GM23248 (cell line): Measurements from ENCODE around the gene DHX36. TPM values are rescaled to one million over a fixed set of nuclear protein-coding genes. Genes with fewer than 3 reads are reported as not detected.

Source experiments
- DNase-seq: peaks from one replicate; pipeline ENCODE4 v3.0.0-alpha.2; 2015
- H2AFZ ChIP-seq: fragments of 200-600 bp; sonication (generic); 2 replicates; pipeline ENCODE4 v1.6.1; 2016; ENCODE audit warnings: antibody characterized with exemption
- H3F3A ChIP-seq: fragments of 200-600 bp; sonication (generic); 2 replicates; pipeline ENCODE4 v1.6.1; 2016; ENCODE audit warnings: mild to moderate bottlenecking, antibody characterized with exemption, mixed run types; ENCODE audit not compliant: insufficient read depth
- H3K27ac ChIP-seq: fragments of 200-600 bp; sonication (generic); 2 replicates; pipeline ENCODE4 v1.5.1; 2016; ENCODE audit warnings: mild to moderate bottlenecking
- H3K27me3 ChIP-seq: fragments of 200-600 bp; sonication (generic); replicated peaks from 2 replicates; pipeline ENCODE4 v1.6.1; 2016; ENCODE audit warnings: mild to moderate bottlenecking; ENCODE audit not compliant: insufficient read depth
- H3K36me3 ChIP-seq: fragments of 200-600 bp; sonication (generic); 2 replicates; pipeline ENCODE4 v1.6.1; 2016; ENCODE audit warnings: low read depth, mild to moderate bottlenecking
- H3K4me1 ChIP-seq: fragments of 200-600 bp; sonication (generic); 2 replicates; pipeline ENCODE4 v1.6.1; 2016; ENCODE audit warnings: mild to moderate bottlenecking; ENCODE audit not compliant: insufficient read depth
- H3K4me2 ChIP-seq: fragments of 200-600 bp; sonication (generic); one replicate; pipeline ENCODE4 v1.6.1; 2016; ENCODE audit warnings: mild to moderate bottlenecking; ENCODE audit not compliant: unreplicated experiment
- H3K4me3 ChIP-seq: fragments of 200-600 bp; sonication (generic); 2 replicates; pipeline ENCODE4 v1.5.1; 2016; ENCODE audit warnings: mild to moderate bottlenecking
- H3K79me2 ChIP-seq: fragments of 200-600 bp; sonication (generic); 2 replicates; pipeline ENCODE4 v1.6.1; 2016; ENCODE audit warnings: mild to moderate bottlenecking; ENCODE audit not compliant: insufficient read depth
- H3K9ac ChIP-seq: fragments of 200-600 bp; sonication (generic); 2 replicates; pipeline ENCODE4 v1.6.1; 2016; ENCODE audit warnings: mild to moderate bottlenecking
- H3K9me2 ChIP-seq: fragments of 200-600 bp; sonication (generic); 2 replicates; pipeline ENCODE4 v1.6.1; 2016; ENCODE audit warnings: mixed run types, mild to moderate bottlenecking, moderate library complexity; ENCODE audit not compliant: insufficient read depth
- H3K9me3 ChIP-seq: fragments of 200-600 bp; sonication (generic); one replicate; pipeline ENCODE4 v1.6.1; 2017; ENCODE audit warnings: low read depth
- H4K20me1 ChIP-seq: fragments of 200-600 bp; sonication (generic); 2 replicates; pipeline ENCODE4 v1.6.0; 2016; ENCODE audit not compliant: insufficient read depth
- EZH2 ChIP-seq: fragments of 200-600 bp; sonication (generic); IDR thresholded peaks from 2 replicates; pipeline ENCODE4 v1.6.1; 2018; ENCODE audit warnings: antibody characterized with exemption, mild to moderate bottlenecking; ENCODE audit not compliant: insufficient read depth, poor library complexity, severe bottlenecking
- EZH2phosphoT487 ChIP-seq: fragments of 200-600 bp; sonication (generic); IDR thresholded peaks from 2 replicates; pipeline ENCODE4 v1.6.1; 2018; ENCODE audit warnings: antibody characterized with exemption, moderate library complexity, mild to moderate bottlenecking, low read depth; ENCODE audit not compliant: insufficient read depth
- WGBS, 2 experiments: methylation state at CpG; one replicate each; pipeline ENCODE4 v1.1.6; 2015 to 2017; ENCODE audit warnings: low lambda C conversion rate in 2 of 2, low coverage in 1 of 2; ENCODE audit errors: missing lambda C conversion rate in 2 of 2; 5-methylcytosine and 5-hydroxymethylcytosine counted together
- in situ Hi-C: fragments of 300-500 bp; cut with MboI; formaldehyde crosslinking; loops from 2 replicates; pipeline ENCODE4 v1.15.0; 2020
- polyA plus RNA-seq: library from polyadenylated mRNA; unstranded; fragments of >200 nt; fragmentation: Nextera tagmentation; extraction: Ambion mirVana; gene quantifications from 2 replicates; pipeline ENCODE4 v1.2.1, GENCODE V29; 2016
- total RNA-seq: library from RNA; depleted of rRNA; stranded (reverse); fragments of >200 nt; shearing (Covaris generic); gene quantifications from 2 replicates; pipeline ENCODE4 v1.2.3, GENCODE V29; 2014

The DHX36 gene
- total and polyA plus RNA-seq, 2 experiments from 2014 or later, result 15.8 to 22.5 TPM

- in situ Hi-C loops, result no loop called here
- Histone ChIP-seq H3F3A (no peaks in the 10 kb centered on the region), H3K79me2 (no peaks in the 10 kb centered on the region), H3K9me2 (no peaks in the 10 kb centered on the region), H4K20me1 (no peaks in the 10 kb centered on the region), H3K27me3 (no peaks in the 10 kb centered on the region), H2AFZ (no peak overlapping the region), H3K4me3 (no peak overlapping the region), H3K36me3 (no peaks in the 10 kb centered on the region), H3K9ac (no peak overlapping the region), H3K4me1 (no peaks in the 10 kb centered on the region), H3K27ac (no peak overlapping the region), H3K4me2 (no peak overlapping the region), H3K9me3 (no peaks in the 10 kb centered on the region)
- DNase-seq, result no peak
- WGBS, 2 experiments, result 4 to 22% methylated on average over 1 of the region's 1 CpG
- TF ChIP-seq EZH2 (no peak), EZH2phosphoT487 (no peak)
Observed at GRCh38 chr3:154356009-154356408, 31.7 kb upstream of the DHX36 start.

- no peak for DNase-seq
- Histone ChIP-seq H3K9me3 (no peaks in the 10 kb centered on the region), H3K4me2 (no peak overlapping the region), H3K4me3 (no peak overlapping the region), H3K27ac (no peak overlapping the region), H3K9ac (no peak overlapping the region), H3K36me3 (no peaks in the 10 kb centered on the region), H3F3A (no peaks in the 10 kb centered on the region), H3K9me2 (no peaks in the 10 kb centered on the region; the same call in 1 of the 2 replicates), H4K20me1 (no peaks in the 10 kb centered on the region), H3K4me1 (no peaks in the 10 kb centered on the region), H3K79me2 (no peaks in the 10 kb centered on the region), H2AFZ (no peak overlapping the region), H3K27me3 (no peaks in the 10 kb centered on the region)
- TF ChIP-seq EZH2phosphoT487, result no peak
- TF ChIP-seq EZH2, result no peak
- in situ Hi-C loops, result loop anchor here (25.0 kb wide), 1 partner anchor 963 kb away; no protein-coding TSS in a partner anchor
- WGBS, 2 experiments, result 21 to 32% methylated on average over 2 of the region's 2 CpGs
Observed at GRCh38 chr3:154349223-154349622, 24.9 kb upstream of the DHX36 start.

GRCh38 chr3:154345422-154346122 is 21.3 kb upstream of the DHX36 start:
- in situ Hi-C loops, result loop anchor here (25.0 kb wide), 1 partner anchor 967 kb away; no protein-coding TSS in a partner anchor
- 56% methylated on average over 2 of the region's 2 CpGs for WGBS, 2 experiments
- H3K9ac ChIP-seq, result no peak overlapping the region
- no peak overlapping the region for H3K27ac ChIP-seq
- H3K4me3 ChIP-seq, result no peak overlapping the region
- no peaks in the 10 kb centered on the region for H3K27me3 ChIP-seq
- no peaks in the 10 kb centered on the region for H3K79me2 ChIP-seq
- H2AFZ ChIP-seq, result no peak overlapping the region
- no peaks in the 10 kb centered on the region for H4K20me1 ChIP-seq
- no peak for DNase-seq
- no peaks in the 10 kb centered on the region for H3K4me1 ChIP-seq
- H3F3A ChIP-seq, result no peaks in the 10 kb centered on the region
- TF ChIP-seq EZH2 (no peak), EZH2phosphoT487 (no peak)
- H3K9me3 ChIP-seq, result no peaks in the 10 kb centered on the region
- no peaks in the 10 kb centered on the region; the same call in 1 of the 2 replicates for H3K9me2 ChIP-seq
- H3K4me2 ChIP-seq, result no peak overlapping the region
- no peaks in the 10 kb centered on the region for H3K36me3 ChIP-seq

- H3K4me3 ChIP-seq, result no peak overlapping the region
- H3K4me1 ChIP-seq, result peaks cover 9% of the 10 kb centered on the region
- 65 to 67% methylated on average over 4 of the region's 4 CpGs for WGBS, 2 experiments
- DNase-seq, result no peak
- no peaks in the 10 kb centered on the region for H4K20me1 ChIP-seq
- H3K9me2 ChIP-seq, result no peaks in the 10 kb centered on the region
- H3K9ac ChIP-seq, result no peak overlapping the region
- no peak overlapping the region for H3K4me2 ChIP-seq
- H3K9me3 ChIP-seq, result no peaks in the 10 kb centered on the region
- no peak overlapping the region for H3K27ac ChIP-seq
- H3K36me3 ChIP-seq, result no peaks in the 10 kb centered on the region
- TF ChIP-seq EZH2 (no peak), EZH2phosphoT487 (no peak)
- H3K27me3 ChIP-seq, result no peaks in the 10 kb centered on the region
- in situ Hi-C loops, result loop anchor here (25.0 kb wide), 1 partner anchor 974 kb away; no protein-coding TSS in a partner anchor
- H2AFZ ChIP-seq, result no peak overlapping the region
- no peaks in the 10 kb centered on the region for H3F3A ChIP-seq
- no peaks in the 10 kb centered on the region for H3K79me2 ChIP-seq
Observed at GRCh38 chr3:154338570-154338969, 14.3 kb upstream of the DHX36 start.
